Uterus (tissue), 2 donors: ENCODE data around the gene KIRREL3.

Source experiments
- POLR2A ChIP-seq, 2 donors: fragments of 450-650 bp; IDR thresholded peaks; one replicate each; pipeline ENCODE4 v1.6.1; 2016; ENCODE audit warnings: antibody characterized with exemption in 2 of 2, mild to moderate bottlenecking in 1 of 2, moderate library complexity in 1 of 2
- TF ChIP-seq, protein P1 (sequence below), 4 experiments: fragments of 200-600 bp in 2 of 4; fragments of 450-650 bp in 2 of 4; sonication (generic) in 2 of 4; IDR thresholded peaks; one replicate each; pipeline ENCODE4 v1.5.1; 2016 to 2019; ENCODE audit warnings: antibody characterized with exemption in 4 of 4, mild to moderate bottlenecking in 2 of 4, moderate library complexity in 1 of 4

DNA sequence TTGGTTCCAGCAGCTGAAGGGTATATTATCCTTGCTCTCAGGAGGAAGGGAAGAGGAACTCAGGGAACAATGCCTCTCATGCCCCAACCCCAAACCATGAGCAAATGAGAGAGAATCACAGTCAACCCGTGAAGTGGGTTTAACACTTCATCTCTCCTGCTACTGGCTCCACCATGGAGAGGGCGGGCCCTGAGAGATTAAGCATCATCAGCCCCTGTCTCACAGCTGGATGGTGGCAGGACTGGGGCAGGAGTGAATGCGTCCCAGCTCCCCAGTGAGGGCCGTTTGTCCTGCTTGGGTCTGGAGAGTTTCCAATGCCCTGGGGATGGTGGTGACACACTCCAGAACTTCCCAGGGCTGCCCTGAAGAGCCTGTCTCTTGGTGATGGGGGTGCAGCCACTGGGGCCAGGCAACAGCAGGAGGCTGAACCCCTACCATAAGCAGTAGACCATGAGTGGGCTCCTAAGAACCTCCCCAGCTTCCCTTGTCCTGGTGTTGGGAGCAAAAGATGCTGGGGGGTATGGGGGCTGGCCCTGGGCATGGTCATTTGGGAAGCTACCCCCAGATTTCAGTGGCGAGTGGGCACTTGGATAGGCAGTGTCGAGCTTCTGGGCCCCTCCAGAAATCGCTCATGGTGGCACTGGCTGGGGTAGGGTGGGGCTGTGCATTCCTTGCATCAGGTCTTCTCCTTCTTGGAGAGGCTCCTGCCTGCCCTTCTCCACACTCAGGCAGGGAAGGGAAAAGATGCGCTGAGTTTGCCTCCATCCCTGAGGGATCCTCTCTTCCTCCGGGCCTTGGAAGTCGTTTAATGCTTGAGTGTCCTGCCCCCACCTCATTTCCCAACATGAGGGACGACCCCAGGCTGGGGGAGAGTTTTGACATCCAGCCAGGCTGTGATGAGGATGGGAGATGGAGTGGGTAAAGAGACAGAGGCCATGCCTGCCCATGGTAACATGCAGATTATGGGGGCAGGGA is 487.5 kb downstream of the KIRREL3 start:
- TF ChIP-seq, protein P1, sequence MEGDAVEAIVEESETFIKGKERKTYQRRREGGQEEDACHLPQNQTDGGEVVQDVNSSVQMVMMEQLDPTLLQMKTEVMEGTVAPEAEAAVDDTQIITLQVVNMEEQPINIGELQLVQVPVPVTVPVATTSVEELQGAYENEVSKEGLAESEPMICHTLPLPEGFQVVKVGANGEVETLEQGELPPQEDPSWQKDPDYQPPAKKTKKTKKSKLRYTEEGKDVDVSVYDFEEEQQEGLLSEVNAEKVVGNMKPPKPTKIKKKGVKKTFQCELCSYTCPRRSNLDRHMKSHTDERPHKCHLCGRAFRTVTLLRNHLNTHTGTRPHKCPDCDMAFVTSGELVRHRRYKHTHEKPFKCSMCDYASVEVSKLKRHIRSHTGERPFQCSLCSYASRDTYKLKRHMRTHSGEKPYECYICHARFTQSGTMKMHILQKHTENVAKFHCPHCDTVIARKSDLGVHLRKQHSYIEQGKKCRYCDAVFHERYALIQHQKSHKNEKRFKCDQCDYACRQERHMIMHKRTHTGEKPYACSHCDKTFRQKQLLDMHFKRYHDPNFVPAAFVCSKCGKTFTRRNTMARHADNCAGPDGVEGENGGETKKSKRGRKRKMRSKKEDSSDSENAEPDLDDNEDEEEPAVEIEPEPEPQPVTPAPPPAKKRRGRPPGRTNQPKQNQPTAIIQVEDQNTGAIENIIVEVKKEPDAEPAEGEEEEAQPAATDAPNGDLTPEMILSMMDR (IDR thresholded peaks at IDR 0.05), result no peak
- no peak for TF ChIP-seq POLR2A (IDR thresholded peaks at IDR 0.05)
